Pancreas (tissue), 10 donors: ENCODE data around the gene SUPT3H. TPM values are rescaled to one million over a fixed set of nuclear protein-coding genes. Genes with fewer than 3 reads are reported as not detected.

Experiments
- ATAC-seq, 4 donors: fragments of 200-7000 bp; cut with Tn5 transposase; one replicate each; pipeline versions ENCODE4 v1.8.0 to v1.9.1; 2020; ENCODE audit warnings: mild to moderate bottlenecking in 4 of 4, moderate library complexity in 4 of 4
- DNase-seq, 6 donors: peaks; one replicate each; pipeline ENCODE4 v3.0.0-alpha.2; 2020
- FAIRE-seq: peaks from 2 replicates; lab custom pipeline; 2012; peaks lifted over from hg19 to GRCh38; lab: Jason Lieb, UNC
- H3K27ac ChIP-seq, 4 donors: fragments of 200-600 bp; sonication (generic); 1 replicate in 3 of 4; 2 replicates in 1 of 4; pipeline versions ENCODE4 v1.5.0 to v1.8.0; 2020
- H3K27me3 ChIP-seq, 4 donors: fragments of 200-600 bp; one replicate each; pipeline ENCODE4 v1.8.0; 2021
- H3K36me3 ChIP-seq, 3 donors: fragments of 200-600 bp; sonication (generic) in 1 of 3; one replicate each; pipeline versions ENCODE4 v1.5.0 to v1.8.0; 2020 to 2021
- H3K4me1 ChIP-seq, 3 donors: fragments of 200-600 bp; one replicate each; pipeline ENCODE4 v1.8.0; 2021
- H3K4me3 ChIP-seq, 4 donors: fragments of 200-600 bp; sonication (generic) in 2 of 4; one replicate each; pipeline versions ENCODE4 v1.5.0 to v1.8.0; 2020 to 2021
- H3K9me3 ChIP-seq, 4 donors: fragments of 200-600 bp; one replicate each; pipeline ENCODE4 v1.8.0; 2021
- WGBS, 2 donors: extraction: QIAGEN DNeasy Blood & Tissue Kit; methylation state at CpG; one replicate each; pipeline ENCODE4 v1.1.7; 2013; 5-methylcytosine and 5-hydroxymethylcytosine counted together
- intact Hi-C, 3 donors: fragments of 100-400 bp; cut with DNase I; formaldehyde crosslinking; loops; one replicate each; pipeline versions ENCODE4 v1.11.1 to v1.14.2; 2022
- polyA plus RNA-seq, 2 donors: library from polyadenylated mRNA; stranded (reverse); fragments of 200-250 nt; gene quantifications; one replicate each; pipeline ENCODE4 v1.2.3, GENCODE V29; 2013
- total RNA-seq, 6 donors: library from RNA; stranded (reverse); fragmentation: NEBNext Ultra II Directional in 4 of 6; extraction: Animal tissue kit (Norgen Biotek cat#: 25700) in 4 of 6; gene quantifications; one replicate each; pipeline versions ENCODE4 v1.2.1 to v1.2.4, GENCODE V29; 2021 to 2023
- TF ChIP-seq, protein P1 (sequence below), 4 donors: fragments of 200-600 bp; sonication (generic) in 3 of 4; IDR thresholded peaks; one replicate each; pipeline versions ENCODE4 v1.5.0 to v1.8.0; 2021; ENCODE audit warnings: antibody characterized with exemption in 4 of 4
- donor health status: healthy with polysubstance abuse.
- donor health status: DM: no; HTN: no; CAD: no; lungs with moderate emphysema.
- donor health status: DM: no; HTN: no; CAD: no.
- donor health status: control.
- donor health status: control.
- donor health status: Bipolar disorder and iron deficiency.
- donor health status: DM: yes; HTN: yes; CAD: no.
- donor health status: DM: no; HTN: no; CAD: no.
- donor health status: DM: no; HTN: no; CAD: no.
- donor health status: DM: yes; HTN: yes; CAD: no.

The SUPT3H gene
- total and polyA plus RNA-seq, 8 donors = 3.6 to 8.0 (median 5.3) TPM

DNA sequence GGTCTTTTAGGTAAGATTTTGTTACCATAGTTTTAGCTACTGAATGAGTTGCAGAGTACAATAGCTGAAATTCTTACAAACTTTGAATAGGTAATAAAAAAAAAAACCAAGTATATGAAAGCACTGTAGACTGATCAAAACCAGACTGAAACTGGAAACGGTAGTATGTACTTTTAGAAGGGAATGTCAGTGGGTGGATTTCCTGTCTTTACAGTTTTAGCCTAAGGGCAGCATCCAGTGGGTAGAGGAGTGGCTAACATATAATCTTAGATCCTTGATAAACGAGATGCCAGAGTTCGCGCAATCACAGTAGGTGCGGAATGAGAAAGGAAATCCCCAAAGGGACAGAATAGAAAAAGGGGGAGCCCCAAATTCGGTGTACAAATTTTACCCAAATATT is 435.5 kb downstream of the SUPT3H start:
- Histone ChIP-seq H3K36me3 (no peaks in the 10 kb centered on the region), H3K9me3 (no peaks in the 10 kb centered on the region), H3K27ac (no peak overlapping the region), H3K4me1 (no peaks in the 10 kb centered on the region), H3K27me3 (no peaks in the 10 kb centered on the region), H3K4me3 (no peak overlapping the region)
- TF ChIP-seq, protein P1, sequence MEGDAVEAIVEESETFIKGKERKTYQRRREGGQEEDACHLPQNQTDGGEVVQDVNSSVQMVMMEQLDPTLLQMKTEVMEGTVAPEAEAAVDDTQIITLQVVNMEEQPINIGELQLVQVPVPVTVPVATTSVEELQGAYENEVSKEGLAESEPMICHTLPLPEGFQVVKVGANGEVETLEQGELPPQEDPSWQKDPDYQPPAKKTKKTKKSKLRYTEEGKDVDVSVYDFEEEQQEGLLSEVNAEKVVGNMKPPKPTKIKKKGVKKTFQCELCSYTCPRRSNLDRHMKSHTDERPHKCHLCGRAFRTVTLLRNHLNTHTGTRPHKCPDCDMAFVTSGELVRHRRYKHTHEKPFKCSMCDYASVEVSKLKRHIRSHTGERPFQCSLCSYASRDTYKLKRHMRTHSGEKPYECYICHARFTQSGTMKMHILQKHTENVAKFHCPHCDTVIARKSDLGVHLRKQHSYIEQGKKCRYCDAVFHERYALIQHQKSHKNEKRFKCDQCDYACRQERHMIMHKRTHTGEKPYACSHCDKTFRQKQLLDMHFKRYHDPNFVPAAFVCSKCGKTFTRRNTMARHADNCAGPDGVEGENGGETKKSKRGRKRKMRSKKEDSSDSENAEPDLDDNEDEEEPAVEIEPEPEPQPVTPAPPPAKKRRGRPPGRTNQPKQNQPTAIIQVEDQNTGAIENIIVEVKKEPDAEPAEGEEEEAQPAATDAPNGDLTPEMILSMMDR (IDR thresholded peaks at IDR 0.05) = no peak
- intact Hi-C loops = no loop called here
- ATAC-seq (no peak), FAIRE-seq (no peak), DNase-seq (no peak)
- 89 to 91% methylated on average over 6 of the region's 6 CpGs for WGBS, 2 donors

DNA sequence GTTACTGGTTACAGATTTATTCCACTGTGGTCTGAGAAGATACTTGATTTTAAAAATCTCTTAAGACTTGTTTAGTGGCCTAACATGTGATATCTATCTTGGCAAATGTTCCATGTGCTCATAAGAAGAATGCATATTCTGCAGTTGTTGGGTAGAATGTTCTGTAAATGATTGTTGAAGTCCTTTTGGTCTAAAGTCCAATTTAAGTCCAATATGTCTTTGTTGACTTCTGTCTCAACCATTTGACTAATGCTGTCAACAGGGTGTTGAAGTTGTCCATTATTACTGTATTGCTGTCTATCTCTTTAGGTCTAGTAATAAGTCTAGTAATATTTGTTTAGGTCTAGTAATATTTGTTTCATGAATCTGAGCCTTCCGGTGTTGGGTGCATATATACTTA is 437.4 kb downstream of the SUPT3H start:
- DNase-seq = no peak
- no peak for ATAC-seq
- H3K9me3 ChIP-seq = no peaks in the 10 kb centered on the region
- H3K36me3 ChIP-seq = no peaks in the 10 kb centered on the region
- intact Hi-C loops = no loop called here
- no peak overlapping the region for H3K27ac ChIP-seq
- 88 to 89% methylated on average over 1 of the region's 1 CpG for WGBS, 2 donors
- no peak for FAIRE-seq
- H3K4me3 ChIP-seq = no peak overlapping the region
- TF ChIP-seq, protein P1 (IDR thresholded peaks at IDR 0.05) = no peak
- no peaks in the 10 kb centered on the region for H3K27me3 ChIP-seq
- H3K4me1 ChIP-seq = no peaks in the 10 kb centered on the region

DNA sequence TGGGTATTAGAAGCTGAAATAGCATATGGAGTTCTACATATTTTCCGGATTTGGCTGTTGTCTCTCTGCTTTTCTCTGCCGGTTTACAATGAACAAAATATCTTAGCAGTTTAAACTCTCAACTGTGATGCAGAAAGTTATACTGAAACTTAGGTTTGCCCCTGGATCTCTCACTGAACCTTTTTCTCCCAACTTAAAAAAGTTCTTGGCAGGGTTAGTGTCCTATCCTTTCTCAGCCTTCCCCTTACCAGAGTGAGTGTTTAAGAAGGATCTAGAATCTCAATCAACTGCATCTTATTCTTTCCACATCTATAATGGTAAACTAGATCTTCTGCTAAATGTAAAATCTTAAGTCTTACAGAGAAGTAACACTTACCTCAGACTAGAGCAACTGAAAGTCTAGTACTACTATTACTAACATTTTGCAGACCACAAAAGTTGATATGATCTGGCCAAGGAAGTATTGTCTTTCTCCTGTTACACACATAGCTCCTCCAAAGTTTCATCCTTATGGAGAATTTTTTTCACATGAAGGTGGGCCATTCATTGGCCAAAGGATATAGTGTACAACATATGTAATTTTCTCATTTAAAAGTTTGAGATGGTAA is 441.9 kb downstream of the SUPT3H start:
- 76 to 85% methylated on average over 2 of the region's 2 CpGs for WGBS, 2 donors
- H3K27me3 ChIP-seq = no peaks in the 10 kb centered on the region
- H3K27ac ChIP-seq = no peak overlapping the region
- FAIRE-seq (no peak), ATAC-seq (no peak), DNase-seq (no peak)
- intact Hi-C loops = no loop called here
- no peaks in the 10 kb centered on the region for H3K9me3 ChIP-seq
- no peak overlapping the region for H3K4me3 ChIP-seq
- TF ChIP-seq, protein P1 (IDR thresholded peaks at IDR 0.05) = no peak
- no peaks in the 10 kb centered on the region for H3K36me3 ChIP-seq
- no peaks in the 10 kb centered on the region for H3K4me1 ChIP-seq

DNA sequence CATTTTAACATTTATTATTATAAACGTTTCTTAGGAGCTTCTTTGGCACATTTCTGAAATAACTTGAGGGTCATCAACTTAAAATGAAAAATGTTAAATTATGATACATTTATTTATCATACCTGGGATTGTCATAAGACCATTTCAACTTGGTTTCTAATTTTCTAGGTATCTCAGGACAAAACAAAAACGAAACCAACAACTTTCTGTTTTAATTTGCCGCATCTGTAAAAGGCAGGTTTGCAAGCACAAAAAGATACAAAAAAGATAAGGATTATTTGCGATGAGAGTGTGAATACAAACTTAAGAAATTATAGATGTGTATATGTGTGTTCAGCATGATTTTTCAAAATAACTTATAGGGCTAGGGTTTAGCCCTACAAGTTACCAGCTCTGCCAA is 444.6 kb downstream of the SUPT3H start:
- DNase-seq (no peak), FAIRE-seq (no peak), ATAC-seq (no peak)
- Histone ChIP-seq H3K27me3 (no peaks in the 10 kb centered on the region), H3K36me3 (no peaks in the 10 kb centered on the region), H3K4me3 (no peak overlapping the region), H3K9me3 (no peaks in the 10 kb centered on the region), H3K4me1 (no peaks in the 10 kb centered on the region), H3K27ac (no peak overlapping the region)
- intact Hi-C loops = no loop called here
- WGBS, 2 donors = 59 to 72% methylated on average over 4 of the region's 4 CpGs
- TF ChIP-seq, protein P1 (IDR thresholded peaks at IDR 0.05) = no peak

DNA sequence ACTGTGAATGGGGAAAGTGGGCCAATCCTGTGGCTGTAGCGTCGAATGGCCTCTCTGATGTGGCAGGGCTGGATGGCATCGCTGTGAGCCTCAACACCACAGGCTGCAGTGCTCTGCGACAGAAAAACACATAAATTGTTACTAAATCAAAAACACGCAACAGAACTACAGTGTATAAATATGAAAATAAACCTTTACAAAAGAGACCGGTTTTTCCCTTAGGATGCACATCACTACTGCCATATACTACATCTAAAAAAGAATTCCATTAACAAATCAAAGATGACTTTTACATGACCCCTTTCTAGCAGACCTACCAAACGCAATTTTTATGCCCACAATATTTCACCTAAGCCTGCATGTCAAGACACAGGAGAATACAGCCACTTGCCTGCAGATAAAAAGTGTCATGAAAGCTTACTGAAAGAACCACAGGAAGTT is 445.1 kb downstream of the SUPT3H start:
- no peak for ATAC-seq
- intact Hi-C loops = no loop called here
- DNase-seq = no peak
- TF ChIP-seq, protein P1 (IDR thresholded peaks at IDR 0.05) = no peak
- Histone ChIP-seq H3K27me3 (no peaks in the 10 kb centered on the region), H3K9me3 (no peaks in the 10 kb centered on the region), H3K27ac (no peak overlapping the region), H3K36me3 (no peaks in the 10 kb centered on the region), H3K4me3 (no peak overlapping the region), H3K4me1 (no peaks in the 10 kb centered on the region)
- WGBS, 2 donors = 89 to 97% methylated on average over 7 of the region's 7 CpGs
- no peak for FAIRE-seq
